HCT116 (cell line): ENCODE data around the gene PDCL3. TPM values are rescaled to one million over a fixed set of nuclear protein-coding genes. Genes with fewer than 3 reads are reported as not detected.

ENCODE experiments used
- ATAC-seq: fragments of 200-7000 bp; cut with Tn5 transposase; 2 replicates; pipeline ENCODE4 v1.9.1; 2020; ENCODE audit warnings: mild to moderate bottlenecking, moderate library complexity
- BruUV-seq: library from RNA; stranded (reverse); fragments of 400-500 nt; replicated peaks from 2 replicates; lab custom pipeline; 2021; lab: Mats Ljungman, UMichigan
- CTCF ChIA-PET: fragments of 300-600 bp; sonication (Branson Sonifier 250); formaldehyde crosslinking; loops from one replicate; lab custom pipeline; 2021; ENCODE audit warnings: antibody characterized with exemption; lab: Charles Lee
- POLR2A ChIA-PET: fragments of 300-600, 350-600 bp; sonication (Branson Sonifier 250); formaldehyde crosslinking; loops from one replicate; lab custom pipeline; 2021; ENCODE audit warnings: antibody characterized with exemption; lab: Charles Lee
- RAD21 ChIA-PET, 2 experiments: fragments of 300-600 bp; sonication (Branson Sonifier 250); formaldehyde crosslinking; loops; one replicate each; lab custom pipeline; 2023; ENCODE audit warnings: low total read pairs in 2 of 2; ENCODE audit not compliant: uncharacterized antibody in 2 of 2, unreplicated experiment in 2 of 2, low non-redundant PET in 1 of 2; lab: Charles Lee
- DNase-seq: peaks from one replicate; pipeline ENCODE4 v3.0.0-alpha.2; 2010; ENCODE audit warnings: low read depth, low spot score
- H2AFZ ChIP-seq: fragments of 200-600 bp; shearing (Covaris generic), sonication (generic); 2 replicates; pipeline ENCODE4 v1.6.1; 2017; ENCODE audit warnings: low read depth, mixed run types, mixed read lengths, antibody characterized with exemption, low read length; ENCODE audit not compliant: poor library complexity, severe bottlenecking
- H3K27ac ChIP-seq: 2 replicates; pipeline ENCODE4 v1.5.1; 2012; ENCODE audit warnings: low read depth, low read length
- H3K27me3 ChIP-seq: fragments of 200-600 bp; sonication (generic); 2 replicates; pipeline ENCODE4 v1.6.1; 2016; ENCODE audit warnings: mixed run types, low read length, mixed read lengths; ENCODE audit not compliant: insufficient read depth
- H3K36me3 ChIP-seq, 2 experiments: fragments of 200-500 bp in 1 of 2; fragments of 200-600 bp in 1 of 2; sonication (Bioruptor generic) in 1 of 2; sonication (generic) in 1 of 2; 2 replicates each; pipeline versions ENCODE4 v1.5.1 to v1.6.1; 2014 to 2016; ENCODE audit warnings: low read length in 2 of 2, inconsistent platforms in 1 of 2, mixed read lengths in 1 of 2, mixed run types in 1 of 2; ENCODE audit not compliant: insufficient read depth in 2 of 2, control insufficient read depth in 1 of 2
- H3K4me1 ChIP-seq, 2 experiments: fragments of 200-600 bp in 1 of 2; sonication (generic) in 1 of 2; 2 replicates each; pipeline versions ENCODE4 v1.5.1 to v1.6.1; 2012 to 2017; ENCODE audit warnings: low read length in 2 of 2, inconsistent platforms in 1 of 2, mild to moderate bottlenecking in 1 of 2, mixed read lengths in 1 of 2, mixed run types in 1 of 2, moderate library complexity in 1 of 2; ENCODE audit not compliant: insufficient read depth in 2 of 2, control insufficient read depth in 1 of 2
- H3K4me2 ChIP-seq: fragments of 200-600 bp; sonication (generic); 2 replicates; pipeline ENCODE4 v1.6.1; 2017; ENCODE audit warnings: mixed run types, low read length, mixed read lengths
- H3K4me3 ChIP-seq, 2 experiments: fragments of 200-600 bp in 1 of 2; sonication (generic) in 1 of 2; replicated peaks in 1 of 2; 2 replicates each; pipeline ENCODE4 v1.5.1; 2011 to 2016; ENCODE audit warnings: low read length in 2 of 2, control low read depth in 1 of 2, low read depth in 1 of 2, mild to moderate bottlenecking in 1 of 2, mixed read lengths in 1 of 2, mixed run types in 1 of 2
- H3K79me2 ChIP-seq: fragments of 200-600 bp; sonication (generic); 2 replicates; pipeline ENCODE4 v1.6.1; 2017; ENCODE audit warnings: mild to moderate bottlenecking, mixed run types, low read length, moderate library complexity, mixed read lengths; ENCODE audit not compliant: insufficient read depth
- H3K9ac ChIP-seq: fragments of 200-600 bp; sonication (generic); 2 replicates; pipeline ENCODE4 v1.6.1; 2016; ENCODE audit warnings: low read length, mixed read lengths
- H3K9me2 ChIP-seq: fragments of 200-600 bp; sonication (generic), shearing (Covaris generic); 2 replicates; pipeline ENCODE4 v1.6.1; 2017; ENCODE audit warnings: mixed run types, mild to moderate bottlenecking, moderate library complexity; ENCODE audit not compliant: insufficient read depth
- H3K9me3 ChIP-seq, 2 experiments: fragments of 200-500 bp in 1 of 2; fragments of 200-600 bp in 1 of 2; sonication (Bioruptor generic) in 1 of 2; sonication (generic) in 1 of 2; 2 replicates each; pipeline ENCODE4 v1.6.1; 2014 to 2017; ENCODE audit warnings: low read length in 2 of 2, mixed read lengths in 2 of 2, inconsistent platforms in 1 of 2, low read depth in 1 of 2, mild to moderate bottlenecking in 1 of 2, mixed run types in 1 of 2, moderate library complexity in 1 of 2; ENCODE audit not compliant: control insufficient read depth in 1 of 2, insufficient read depth in 1 of 2
- H4K20me1 ChIP-seq: fragments of 200-600 bp; sonication (generic), shearing (Covaris generic); 2 replicates; pipeline ENCODE4 v1.6.1; 2017; ENCODE audit warnings: mixed run types, mild to moderate bottlenecking, moderate library complexity; ENCODE audit not compliant: insufficient read depth
- ATF3 ChIP-seq: IDR thresholded peaks from 2 replicates; pipeline ENCODE4 v1.6.1; 2012
- CEBPB ChIP-seq: IDR thresholded peaks from 2 replicates; pipeline ENCODE4 v1.6.1; 2012; ENCODE audit warnings: low read depth
- EGR1 ChIP-seq: IDR thresholded peaks from 2 replicates; pipeline ENCODE4 v1.6.1; 2012; ENCODE audit warnings: low read depth
- ELF1 ChIP-seq: IDR thresholded peaks from 2 replicates; pipeline ENCODE4 v1.6.1; 2012; ENCODE audit warnings: low read depth, borderline replicate concordance
- EZH2phosphoT487 ChIP-seq: fragments of 200-600 bp; IDR thresholded peaks from 2 replicates; pipeline ENCODE4 v1.6.1; 2018; ENCODE audit warnings: antibody characterized with exemption, borderline replicate concordance
- JUND ChIP-seq: IDR thresholded peaks from 2 replicates; pipeline ENCODE4 v1.6.1; 2012
- MAX ChIP-seq: IDR thresholded peaks from 2 replicates; pipeline ENCODE4 v1.6.1; 2012
- POLR2AphosphoS5 ChIP-seq: IDR thresholded peaks from 2 replicates; pipeline ENCODE4 v1.6.1; 2011; ENCODE audit warnings: mild to moderate bottlenecking, low read depth, low read length, moderate library complexity
- SRF ChIP-seq: IDR thresholded peaks from 2 replicates; pipeline ENCODE4 v1.6.1; 2012; ENCODE audit warnings: low read depth
- YY1 ChIP-seq: IDR thresholded peaks from 2 replicates; pipeline ENCODE4 v1.6.1; 2011; ENCODE audit warnings: low read length, low read depth, moderate library complexity, mild to moderate bottlenecking; ENCODE audit not compliant: insufficient replicate concordance; ENCODE audit errors: extremely low read depth
- ZBTB33 ChIP-seq: IDR thresholded peaks from 2 replicates; pipeline ENCODE4 v1.6.1; 2011; ENCODE audit warnings: mild to moderate bottlenecking, low read length, moderate library complexity; ENCODE audit not compliant: insufficient replicate concordance; ENCODE audit errors: extremely low read depth
- ZNF274 ChIP-seq: fragments of 200-500 bp; sonication (Bioruptor generic); IDR thresholded peaks from 2 replicates; pipeline ENCODE4 v1.6.1; 2014; ENCODE audit warnings: mild to moderate bottlenecking, low read depth, low read length, inconsistent platforms
- intact Hi-C: fragments of 100-400 bp; cut with micrococcal nuclease; formaldehyde crosslinking; loops from 2 replicates; pipeline ENCODE4 v1.10.0; 2022
- total RNA-seq: library from RNA; stranded (reverse); gene quantifications from one replicate; pipeline ENCODE4 v1.2.1, GENCODE V29; 2021; ENCODE audit not compliant: unreplicated experiment

PDCL3 gene
- total RNA-seq, 1 experiment from 2014 or later, result 26.3 TPM

- no peak for ATAC-seq
- RAD21 ChIA-PET, result no interaction called here
- Histone ChIP-seq H4K20me1 (no peaks in the 10 kb centered on the region), H3K9me3 (no peaks in the 10 kb centered on the region; a peak in 1 of 4 replicates), H3K4me3 (no peak overlapping the region), H2AFZ (no peak overlapping the region), H3K4me2 (no peak overlapping the region), H3K27ac (no peak overlapping the region), H3K9me2 (no peaks in the 10 kb centered on the region), H3K36me3 (no peaks in the 10 kb centered on the region), H3K4me1 (no peaks in the 10 kb centered on the region), H3K27me3 (no peaks in the 10 kb centered on the region), H3K9ac (no peak overlapping the region), H3K79me2 (no peaks in the 10 kb centered on the region)
- DNase-seq, result no peak
- TF ChIP-seq EGR1 (no peak), POLR2AphosphoS5 (no peak)
- intact Hi-C loops, result no loop called here
- CTCF ChIA-PET, result no interaction called here
- BruUV-seq, result no TSS peak
- POLR2A ChIA-PET, result no interaction called here
These were observed 58.7 kb downstream of the PDCL3 start for GRCh38 chr2:100621371-100621951.

GRCh38 chr2:100623033-100623715, 60.4 kb downstream of the PDCL3 start:
- Histone ChIP-seq H3K4me3 (no peak overlapping the region), H3K79me2 (no peaks in the 10 kb centered on the region), H3K27ac (no peak overlapping the region), H3K9ac (no peak overlapping the region), H3K9me2 (no peaks in the 10 kb centered on the region), H3K27me3 (no peaks in the 10 kb centered on the region), H3K9me3 (no peaks in the 10 kb centered on the region; a peak in 1 of 4 replicates), H3K4me2 (no peak overlapping the region), H4K20me1 (no peaks in the 10 kb centered on the region), H3K4me1 (no peaks in the 10 kb centered on the region), H3K36me3 (no peaks in the 10 kb centered on the region), H2AFZ (no peak overlapping the region)
- no peak for ATAC-seq
- intact Hi-C loops, result no loop called here
- no peak for DNase-seq
- CTCF ChIA-PET, result no interaction called here
- RAD21 ChIA-PET, result no interaction called here
- TF ChIP-seq ATF3, result no peak
- no peak for TF ChIP-seq EZH2phosphoT487
- no peak for TF ChIP-seq MAX
- TF ChIP-seq ZNF274, result no peak
- no peak for TF ChIP-seq CEBPB
- no peak for TF ChIP-seq YY1
- no peak for TF ChIP-seq ELF1
- TF ChIP-seq ZBTB33, result no peak
- TF ChIP-seq SRF, result no peak
- TF ChIP-seq JUND, result no peak
- no TSS peak for BruUV-seq
- POLR2A ChIA-PET, result no interaction called here
